Glomerular visceral epithelial cell (primary cell): ENCODE measurements around the gene UTP14C.
"Not testable (repeated sequence)": the region's sequence is repeated elsewhere in the genome, so short reads cannot be mapped to it uniquely, and the experiment has no call there.

ENCODE experiments used
- DNase-seq: peaks from one replicate; pipeline ENCODE4 v3.0.0-alpha.2; 2016; ENCODE audit errors: extremely low spot score

The UTP14C gene

GRCh38 chr13:52043675-52044074 is 19.2 kb downstream of the UTP14C start:
- no peak for DNase-seq

GRCh38 chr13:52047463-52047862 is 23.0 kb downstream of the UTP14C start:
- DNase-seq: no peak

- no peak for DNase-seq
Observed at GRCh38 chr13:52048516-52048915, 24.0 kb downstream of the UTP14C start.

- DNase-seq: no peak
Observed at GRCh38 chr13:52051400-52051799, 26.9 kb downstream of the UTP14C start.

DNA sequence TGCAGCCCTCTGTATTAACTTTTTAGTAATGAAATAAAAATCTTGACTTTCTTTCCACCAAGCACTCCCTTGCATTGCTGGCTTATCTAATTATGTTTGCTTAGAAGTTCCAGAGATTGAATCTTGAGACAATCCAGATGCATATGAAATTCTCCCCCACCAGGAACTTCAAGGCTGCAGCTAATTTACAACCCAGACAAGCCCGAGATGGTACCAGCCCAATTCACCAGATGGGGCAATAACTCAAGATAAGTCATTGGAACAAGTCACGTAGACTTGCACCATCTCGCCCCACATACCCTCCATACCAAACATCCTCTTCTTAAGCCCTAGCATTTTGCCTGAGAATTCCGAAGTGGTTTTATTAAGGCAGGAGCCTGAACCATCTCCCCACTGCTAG is 29.0 kb downstream of the UTP14C start:
- no peak for DNase-seq

DNA sequence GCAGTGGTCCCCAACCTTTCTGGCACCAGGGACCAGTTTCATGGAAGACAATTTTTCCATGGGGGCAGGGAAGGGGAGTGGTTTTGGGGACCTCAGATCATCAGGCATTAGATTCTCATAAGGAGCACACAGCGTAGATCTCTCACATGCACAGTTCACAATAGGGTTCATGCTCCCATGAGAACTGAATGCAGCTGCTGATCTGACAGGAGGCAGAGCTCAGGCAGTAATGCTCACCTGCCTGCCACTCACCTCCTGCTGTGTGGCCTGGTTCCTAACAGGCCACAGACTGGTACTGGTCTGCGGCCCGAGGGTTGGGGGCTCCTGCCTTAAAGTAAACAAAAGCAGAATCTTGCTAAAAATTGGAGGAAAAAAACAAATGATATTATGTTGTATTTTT is 36.6 kb downstream of the UTP14C start:
- DNase-seq: not testable (repeated sequence)

DNA sequence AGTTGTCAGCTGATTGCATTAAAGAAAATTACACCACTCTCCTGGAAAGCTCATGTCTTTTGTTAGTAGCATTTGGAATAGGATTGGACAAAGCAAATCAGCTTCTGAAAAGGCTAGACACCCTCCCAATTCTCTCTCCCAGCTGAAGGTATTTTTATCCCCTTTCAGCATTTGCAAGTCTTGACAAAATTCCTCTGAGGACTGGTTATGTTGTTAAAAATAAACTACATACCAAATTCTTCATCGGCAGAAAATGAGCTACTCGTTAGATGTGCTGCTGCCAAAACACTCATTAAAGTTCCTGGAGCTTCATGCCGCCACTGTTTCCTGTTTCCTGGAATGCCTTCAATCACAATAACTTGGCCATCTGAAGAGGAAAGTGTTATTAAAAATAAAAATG is 37.1 kb downstream of the UTP14C start:
- no peak for DNase-seq

DNA sequence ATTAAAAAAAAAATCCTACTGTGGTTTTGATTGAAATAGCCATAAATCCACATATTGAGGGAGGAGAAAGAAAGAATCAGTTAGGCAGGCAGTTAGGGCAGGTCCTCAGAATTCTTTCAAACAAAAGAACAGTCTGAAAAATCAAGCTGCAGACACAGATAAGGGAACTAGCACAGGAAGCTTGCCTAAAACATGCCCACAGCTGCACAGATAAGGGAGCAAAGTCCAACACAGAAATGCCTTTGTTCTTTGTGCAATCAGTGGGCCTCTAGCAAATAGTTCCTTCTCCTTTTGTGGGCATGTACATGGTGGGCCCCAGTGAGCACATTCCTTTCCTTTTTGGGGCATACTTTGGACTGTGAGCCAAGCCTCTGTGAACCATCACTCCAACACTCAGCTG is 42.7 kb downstream of the UTP14C start:
- no peak for DNase-seq

- no peak for DNase-seq
Observed at GRCh38 chr13:52070929-52071523, 46.5 kb downstream of the UTP14C start.
